GM19372 (cell line): Measurements from ENCODE around the gene KRT33A.

Source experiments
- ATAC-seq: cut with Tn5 transposase; IDR thresholded peaks from one replicate; pipeline ENCODE4 v1.9.1; 2021; ENCODE audit warnings: mild to moderate bottlenecking, low read depth, moderate library complexity; ENCODE audit not compliant: unreplicated experiment

Gene KRT33A

DNA sequence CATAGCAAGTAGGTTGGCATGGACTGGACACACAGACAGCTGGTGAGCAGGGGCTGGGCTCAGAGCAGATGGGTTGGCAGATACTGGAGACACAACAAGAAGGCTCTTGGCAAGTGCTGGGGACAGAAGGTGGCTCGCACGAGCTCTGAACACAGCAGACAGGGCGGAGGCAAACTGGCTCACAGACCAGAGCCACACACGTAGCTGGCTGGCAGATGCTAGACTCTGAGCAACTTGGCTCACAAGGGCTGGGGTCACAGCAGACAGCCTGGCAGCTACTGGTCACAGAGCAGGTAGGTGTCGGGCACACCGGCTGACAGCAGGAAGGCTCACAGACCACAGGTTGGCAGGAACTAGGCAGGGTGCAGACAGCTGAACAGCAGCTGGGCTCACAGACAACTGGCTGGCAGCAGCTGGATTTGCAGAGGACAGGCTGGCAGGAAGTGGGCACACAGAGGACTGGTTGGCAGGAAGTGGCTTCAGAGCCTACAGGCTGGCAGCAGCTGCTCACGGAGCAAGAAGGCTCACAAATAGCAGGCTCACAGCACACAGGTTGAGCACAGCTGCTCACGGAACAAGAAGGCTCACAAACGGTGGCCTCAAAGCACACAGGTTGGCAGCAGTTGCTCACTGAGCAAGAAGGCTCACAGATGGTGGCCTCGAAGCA is 42.2 kb downstream of the KRT33A start:
- ATAC-seq = no peak

DNA sequence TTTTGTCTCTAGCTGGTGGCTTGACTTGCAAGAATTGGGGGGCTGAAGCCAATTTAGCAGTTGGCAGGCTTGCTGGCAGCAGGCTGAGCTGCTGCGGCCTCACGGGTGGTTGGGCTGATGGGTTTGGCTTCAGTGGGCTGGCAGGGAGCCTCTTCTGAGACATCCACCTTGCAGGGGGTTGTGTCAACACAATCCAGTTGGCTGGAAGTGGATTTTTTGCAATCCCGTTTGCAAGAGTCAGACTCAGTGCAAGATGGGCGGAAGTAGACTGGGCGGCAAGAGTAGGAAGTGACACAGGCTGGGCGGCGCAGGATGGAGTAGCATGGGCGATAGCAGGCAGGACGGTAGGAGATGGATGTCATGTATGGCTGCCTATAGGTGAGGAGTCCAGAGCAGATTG is 43.0 kb downstream of the KRT33A start:
- no peak for ATAC-seq

DNA sequence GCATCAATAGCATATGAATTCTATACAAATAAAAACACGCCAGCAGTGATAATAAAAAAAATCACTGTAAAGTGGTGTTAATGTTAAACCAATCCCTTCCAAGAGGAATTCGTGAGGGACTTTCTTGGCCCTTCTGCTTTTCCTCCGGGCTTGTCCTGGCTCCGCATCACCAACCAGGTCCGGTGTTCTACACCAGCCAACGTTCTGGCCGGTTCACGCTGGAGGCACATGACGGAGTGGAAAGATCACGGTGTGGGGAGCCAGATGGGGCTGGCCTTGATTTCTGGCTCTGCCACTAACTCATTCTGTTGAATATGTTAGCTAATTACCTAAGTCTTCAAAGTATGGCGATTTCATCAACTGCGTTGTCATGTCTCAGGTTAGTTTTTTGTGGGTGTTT is 46.5 kb downstream of the KRT33A start:
- no peak for ATAC-seq

DNA sequence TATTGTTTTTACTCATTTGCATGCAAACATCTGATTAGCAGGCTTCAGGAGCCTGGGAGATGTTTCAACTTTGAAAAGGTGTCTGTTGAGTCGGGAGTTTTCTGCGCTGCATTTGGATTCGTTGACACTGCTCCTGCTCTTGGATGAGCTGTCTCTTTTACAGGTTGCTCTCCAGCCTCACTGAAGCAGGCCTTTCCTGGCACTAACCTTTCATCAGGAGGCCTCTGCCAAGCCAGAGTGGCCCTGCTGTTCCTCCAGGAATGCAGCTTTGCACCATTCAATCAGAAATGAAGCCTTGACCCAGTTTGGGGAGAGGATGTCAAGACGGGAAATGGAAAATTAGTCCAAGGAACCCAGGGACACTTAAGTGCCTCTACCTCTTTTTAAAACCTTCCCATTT is 47.6 kb downstream of the KRT33A start:
- no peak for ATAC-seq

DNA sequence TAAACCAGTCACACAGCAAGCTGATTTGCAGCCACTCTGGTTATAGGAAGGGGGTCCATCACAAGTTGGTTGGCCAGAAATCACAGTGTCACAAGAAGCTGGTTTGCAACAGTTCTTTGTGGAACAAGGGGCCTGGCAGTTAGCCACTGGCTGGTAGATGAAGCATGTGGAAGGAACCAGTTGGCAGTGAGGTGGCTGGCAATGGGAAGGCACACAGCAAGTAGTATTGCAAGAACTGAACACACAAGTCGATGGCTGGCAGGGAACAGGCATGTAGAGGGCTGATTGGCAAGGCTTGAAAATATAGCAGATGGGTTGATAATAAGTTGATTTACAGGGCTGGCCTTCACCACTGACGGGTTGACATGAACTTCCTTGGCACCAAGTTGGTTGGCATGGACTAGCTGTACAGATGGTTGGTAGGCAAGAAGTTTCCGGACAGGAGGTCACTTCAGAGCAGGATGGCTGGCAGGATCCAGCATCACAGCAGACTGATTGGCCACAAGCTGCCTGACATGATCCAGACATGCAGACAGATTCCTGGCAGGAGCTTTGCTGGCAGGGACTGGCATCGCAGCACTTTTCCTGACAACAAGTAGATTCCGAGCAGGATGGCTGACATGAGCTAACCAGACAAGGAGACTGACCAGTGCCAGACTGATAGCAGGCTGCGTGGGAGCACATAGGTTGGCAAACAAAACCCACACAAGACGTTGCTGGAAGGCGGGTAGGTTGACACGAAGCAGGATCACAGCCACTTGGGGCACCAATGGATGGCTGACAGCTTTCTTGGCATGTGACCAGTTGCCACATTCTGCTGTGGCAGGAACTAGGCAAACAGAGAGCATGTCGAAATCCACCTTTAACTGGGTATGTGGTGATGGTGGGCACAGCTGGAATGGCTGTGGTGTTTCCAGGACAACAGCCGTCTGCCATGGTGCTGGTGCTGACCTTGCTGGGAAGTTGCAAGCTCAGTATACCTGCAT is 48.4 kb downstream of the KRT33A start, which contains the start of gene KRTAP29-1:
TSS of gene KRTAP29-1 (minus strand) at position 936 of the 986 bp plus-strand sequence. CDS start at position 936, 0 bp downstream.
- ATAC-seq = no peak

DNA sequence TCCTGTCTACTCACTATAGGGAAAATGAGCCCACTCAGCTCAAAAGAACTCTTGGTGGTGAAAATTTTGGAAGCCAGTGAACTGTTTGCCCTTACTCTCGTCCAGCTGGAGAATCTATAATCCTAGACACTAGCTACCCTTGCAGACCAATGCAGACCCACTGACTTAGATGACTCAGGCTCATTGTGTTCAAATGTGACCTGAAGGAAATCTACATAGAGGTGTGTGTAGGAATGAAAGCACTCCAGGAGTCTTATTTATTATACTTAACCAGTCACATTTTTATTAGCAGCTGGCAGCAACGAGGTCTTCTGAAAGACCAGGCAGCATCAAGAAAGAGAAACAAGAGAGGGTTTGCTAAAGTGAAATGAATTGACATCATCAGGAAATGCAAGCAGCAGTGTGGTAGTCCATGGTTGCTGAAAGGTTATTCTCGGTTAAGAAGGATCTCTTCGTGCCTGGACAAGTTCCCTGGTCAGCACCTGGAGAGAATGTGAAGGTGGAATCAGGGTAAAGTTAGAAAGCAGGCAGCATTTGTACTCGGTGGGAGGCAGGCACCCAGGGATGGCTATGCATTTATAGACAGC is 49.3 kb downstream of the KRT33A start:
- ATAC-seq = no peak

DNA sequence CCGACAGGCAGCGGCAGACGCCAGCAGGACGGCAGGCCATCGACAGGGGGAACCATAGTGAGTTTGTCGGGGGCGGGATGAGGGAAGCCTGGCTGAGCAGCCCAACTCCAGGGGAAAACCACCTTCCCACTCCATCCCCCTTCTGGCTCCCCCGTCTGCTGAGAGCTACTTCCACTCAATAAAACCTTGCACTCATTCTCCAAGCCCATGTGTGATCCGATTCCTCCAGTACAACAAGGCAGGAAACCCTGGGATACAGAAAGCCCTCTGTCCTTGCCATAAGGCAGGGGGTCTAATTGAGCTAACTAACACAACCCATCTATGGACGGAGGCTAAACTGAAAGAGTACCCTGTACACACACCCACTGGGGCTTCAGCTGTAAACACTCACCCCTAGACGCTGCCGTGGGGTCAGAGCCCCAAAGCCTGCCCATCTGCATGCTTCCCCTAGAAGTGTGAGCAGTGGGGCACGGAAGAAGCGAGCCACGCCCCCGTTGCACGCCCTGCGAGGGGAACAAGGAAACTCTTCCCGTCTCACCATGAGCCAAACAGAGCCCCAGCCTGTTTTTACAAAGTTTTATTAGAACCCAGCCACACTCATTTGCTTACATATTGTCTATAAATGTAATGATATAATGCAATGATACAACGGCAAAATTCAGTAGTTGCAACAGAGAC is 52.0 kb downstream of the KRT33A start:
- ATAC-seq = no peak

DNA sequence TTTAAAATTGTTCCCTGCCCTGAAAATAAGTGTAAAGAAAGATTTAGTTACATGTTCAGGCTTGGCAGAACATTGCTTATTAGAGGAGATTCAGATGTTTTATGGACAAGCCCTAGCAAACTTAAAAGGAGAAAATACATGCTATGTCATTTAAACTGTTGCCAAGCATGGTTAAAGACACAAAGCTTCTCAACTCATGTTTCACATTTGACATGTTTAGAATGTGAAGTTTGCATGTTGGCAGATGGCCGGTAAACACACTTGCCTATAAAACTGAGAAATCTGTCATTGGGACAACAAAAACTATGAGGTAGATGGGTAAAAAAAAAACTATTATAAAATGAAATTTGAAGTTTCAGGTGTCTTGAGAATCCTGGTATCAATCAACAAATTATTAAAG is 53.8 kb downstream of the KRT33A start:
- ATAC-seq = no peak
